Effector memory CD8-positive, alpha-beta T cell (primary cell): ENCODE results near the gene HYKK.

Experiments
- ATAC-seq: fragments of 150-1000 bp; cut with Tn5 transposase; replicated peaks from 2 replicates; pipeline ENCODE4 v1.10.0; 2021; ENCODE audit warnings: mild to moderate bottlenecking, moderate library complexity
- DNase-seq, 3 experiments: peaks; one replicate each; pipeline ENCODE4 v3.0.0; 2021
- H3K27ac Mint-ChIP-seq, 2 donors: one replicate each; pipeline ENCODE4 v1.8.0; 2022; ENCODE audit warnings: mild to moderate bottlenecking in 2 of 2, mixed read lengths in 2 of 2, moderate library complexity in 2 of 2
- H3K27me3 Mint-ChIP-seq, 2 donors: one replicate each; pipeline ENCODE4 v1.8.0; 2022; ENCODE audit warnings: mixed read lengths in 2 of 2
- H3K36me3 Mint-ChIP-seq: one replicate; pipeline ENCODE4 v1.8.0; 2022; ENCODE audit warnings: mild to moderate bottlenecking, moderate library complexity, mixed read lengths; ENCODE audit not compliant: insufficient read depth
- H3K4me1 Mint-ChIP-seq, 2 donors: one replicate each; pipeline ENCODE4 v1.8.0; 2022; ENCODE audit warnings: low read depth in 2 of 2, mixed read lengths in 2 of 2
- H3K4me3 Mint-ChIP-seq, 2 donors: one replicate each; pipeline ENCODE4 v1.8.0; 2022; ENCODE audit warnings: mild to moderate bottlenecking in 2 of 2, mixed read lengths in 2 of 2, moderate library complexity in 2 of 2
- H3K9me3 Mint-ChIP-seq, 2 donors: one replicate each; pipeline ENCODE4 v1.8.0; 2022; ENCODE audit warnings: mixed read lengths in 2 of 2

Gene HYKK

GRCh38 chr15:78574944-78575343, 67.6 kb downstream of the HYKK start:
- Mint-ChIP-seq H3K27me3 (peaks cover 0 to 9% of the 10 kb centered on the region in 2 donors), H3K9me3 (no peaks in the 10 kb centered on the region), H3K4me3 (no peak overlapping the region), H3K4me1 (no peaks in the 10 kb centered on the region), H3K27ac (no peak overlapping the region), H3K36me3 (no peaks in the 10 kb centered on the region)
- DNase-seq: no peak
- ATAC-seq: no peak
